Liver (tissue), 9 donors: Measurements from ENCODE around the gene ZNF519. TPM values are rescaled to one million over a fixed set of nuclear protein-coding genes. Genes with fewer than 3 reads are reported as not detected.
"Not testable (repeated sequence)": the region's sequence is repeated elsewhere in the genome, so short reads cannot be mapped to it uniquely, and the experiment has no call there.

Experiments used
- DNase-seq: peaks from one replicate; pipeline ENCODE4 v3.0.0-alpha.2; 2017; ENCODE audit warnings: low spot score
- H3K27ac ChIP-seq, 2 donors: one replicate each; pipeline ENCODE4 v1.7.0; 2013; ENCODE audit warnings: inconsistent platforms in 2 of 2, low read length in 2 of 2, control low read depth in 1 of 2, low read depth in 1 of 2, mild to moderate bottlenecking in 1 of 2
- H3K27me3 ChIP-seq, 4 donors: one replicate each; pipeline versions ENCODE4 v1.6.1 to v1.7.0; 2013; ENCODE audit warnings: low read length in 3 of 4, inconsistent platforms in 1 of 4, mild to moderate bottlenecking in 1 of 4, moderate library complexity in 1 of 4; ENCODE audit not compliant: control insufficient read depth in 4 of 4, insufficient read depth in 4 of 4
- H3K36me3 ChIP-seq, 4 donors: one replicate each; pipeline versions ENCODE4 v1.6.1 to v1.7.0; 2013; ENCODE audit warnings: low read length in 3 of 4, mild to moderate bottlenecking in 3 of 4, low read depth in 1 of 4, moderate library complexity in 1 of 4; ENCODE audit not compliant: control insufficient read depth in 4 of 4, insufficient read depth in 3 of 4
- H3K4me1 ChIP-seq, 4 donors: one replicate each; pipeline versions ENCODE4 v1.6.1 to v1.7.0; 2013; ENCODE audit warnings: low read length in 3 of 4, mild to moderate bottlenecking in 3 of 4, moderate library complexity in 1 of 4; ENCODE audit not compliant: control insufficient read depth in 4 of 4, insufficient read depth in 4 of 4
- H3K4me3 ChIP-seq, 3 donors: one replicate each; pipeline versions ENCODE4 v1.6.1 to v1.7.0; 2013; ENCODE audit warnings: low read length in 3 of 3, control low read depth in 1 of 3, low read depth in 1 of 3, mild to moderate bottlenecking in 1 of 3
- H3K9ac ChIP-seq, 2 donors: one replicate each; pipeline ENCODE4 v1.7.0; 2013; ENCODE audit warnings: low read length in 2 of 2, mild to moderate bottlenecking in 2 of 2, moderate library complexity in 2 of 2, control low read depth in 1 of 2, low read depth in 1 of 2
- H3K9me3 ChIP-seq, 4 donors: one replicate each; pipeline versions ENCODE4 v1.6.1 to v1.7.0; 2013; ENCODE audit warnings: low read length in 3 of 4; ENCODE audit not compliant: control insufficient read depth in 4 of 4
- EGR1 ChIP-seq, 2 donors: IDR thresholded peaks; 2 replicates each; pipeline ENCODE4 v1.6.1; 2016 to 2018; ENCODE audit warnings: antibody characterized with exemption in 2 of 2, low read depth in 2 of 2
- FOXA1 ChIP-seq: IDR thresholded peaks from 2 replicates; pipeline ENCODE4 v1.6.1; 2016; ENCODE audit warnings: antibody characterized with exemption
- FOXA2 ChIP-seq: IDR thresholded peaks from 2 replicates; pipeline ENCODE4 v1.6.1; 2016; ENCODE audit warnings: antibody characterized with exemption
- GABPA ChIP-seq, 2 donors: IDR thresholded peaks in 1 of 2; conservative IDR thresholded peaks in 1 of 2; 2 replicates each; pipeline ENCODE4 v1.6.1; 2016; ENCODE audit warnings: antibody characterized with exemption in 2 of 2, mild to moderate bottlenecking in 1 of 2, moderate library complexity in 1 of 2
- HNF4A ChIP-seq, 2 donors: conservative IDR thresholded peaks; 2 replicates each; pipeline ENCODE4 v1.6.1; 2016; ENCODE audit warnings: antibody characterized with exemption in 2 of 2, mild to moderate bottlenecking in 2 of 2
- HNF4G ChIP-seq: IDR thresholded peaks from 2 replicates; pipeline ENCODE4 v1.6.1; 2016; ENCODE audit warnings: antibody characterized with exemption
- JUND ChIP-seq, 2 donors: IDR thresholded peaks; 2 replicates each; pipeline ENCODE4 v1.6.1; 2016; ENCODE audit warnings: antibody characterized with exemption in 2 of 2
- NR2F2 ChIP-seq: IDR thresholded peaks from 2 replicates; pipeline ENCODE4 v1.6.1; 2016; ENCODE audit warnings: antibody characterized with exemption
- RAD21 ChIP-seq, 2 donors: IDR thresholded peaks; 2 replicates each; pipeline ENCODE4 v1.6.1; 2016; ENCODE audit warnings: antibody characterized with exemption in 2 of 2, mild to moderate bottlenecking in 2 of 2
- RXRA ChIP-seq, 2 donors: IDR thresholded peaks; 2 replicates each; pipeline ENCODE4 v1.6.1; 2017 to 2018; ENCODE audit warnings: antibody characterized with exemption in 2 of 2, mild to moderate bottlenecking in 1 of 2
- SP1 ChIP-seq: IDR thresholded peaks from 2 replicates; pipeline ENCODE4 v1.6.1; 2018; ENCODE audit warnings: antibody characterized with exemption, mild to moderate bottlenecking
- TAF1 ChIP-seq: conservative IDR thresholded peaks from 2 replicates; pipeline ENCODE4 v1.6.1; 2016; ENCODE audit warnings: antibody characterized with exemption, mild to moderate bottlenecking
- YY1 ChIP-seq: IDR thresholded peaks from 2 replicates; pipeline ENCODE4 v1.6.1; 2016; ENCODE audit warnings: antibody characterized with exemption, mild to moderate bottlenecking
- WGBS: extraction: QIAGEN DNeasy Blood & Tissue Kit; methylation state at CpG from one replicate; pipeline ENCODE4 v1.1.7; 2013; 5-methylcytosine and 5-hydroxymethylcytosine counted together
- polyA plus RNA-seq, 2 donors: library from polyadenylated mRNA; stranded (reverse) in 1 of 2; unstranded in 1 of 2; fragments of 200-250 nt in 1 of 2; fragments of >200 nt in 1 of 2; fragmentation: Nextera tagmentation in 1 of 2; extraction: Ambion mirVana in 1 of 2; gene quantifications; one replicate each; pipeline versions ENCODE4 v1.2.1 to v1.2.3, GENCODE V29; 2013 to 2015
- total RNA-seq, 2 donors: library from RNA; depleted of rRNA; stranded (reverse); fragments of >200 nt; gene quantifications; one replicate each; pipeline ENCODE4 v1.2.3, GENCODE V29; 2014
- TF ChIP-seq, protein P1 (sequence below): IDR thresholded peaks from 2 replicates; pipeline ENCODE4 v1.6.1; 2016; ENCODE audit warnings: antibody characterized with exemption
- TF ChIP-seq, protein P2 (sequence below): IDR thresholded peaks from 2 replicates; pipeline ENCODE4 v1.6.1; 2016; ENCODE audit warnings: antibody characterized with exemption
- TF ChIP-seq, protein P3 (sequence below): fragments of 150-350 bp; IDR thresholded peaks from 2 replicates; pipeline ENCODE4 v1.5.1; 2017; ENCODE audit warnings: improper control_type of control experiment, low read depth, low read length; ENCODE audit not compliant: missing input control
- TF ChIP-seq, protein P4 (sequence below): IDR thresholded peaks from 2 replicates; pipeline ENCODE4 v1.6.1; 2016; ENCODE audit warnings: antibody characterized with exemption
- TF ChIP-seq, protein P5 (sequence below): IDR thresholded peaks from 2 replicates; pipeline ENCODE4 v1.6.1; 2016; ENCODE audit warnings: antibody characterized with exemption, mild to moderate bottlenecking
- donor health status: healthy.
- donor health status: healthy.
- donor health status: healthy.
- donor health status: healthy.
- donor health status: healthy.

ZNF519 gene
- total and polyA plus RNA-seq, 4 donors, result 0.29 to 4.0 (median 1.1) TPM

DNA sequence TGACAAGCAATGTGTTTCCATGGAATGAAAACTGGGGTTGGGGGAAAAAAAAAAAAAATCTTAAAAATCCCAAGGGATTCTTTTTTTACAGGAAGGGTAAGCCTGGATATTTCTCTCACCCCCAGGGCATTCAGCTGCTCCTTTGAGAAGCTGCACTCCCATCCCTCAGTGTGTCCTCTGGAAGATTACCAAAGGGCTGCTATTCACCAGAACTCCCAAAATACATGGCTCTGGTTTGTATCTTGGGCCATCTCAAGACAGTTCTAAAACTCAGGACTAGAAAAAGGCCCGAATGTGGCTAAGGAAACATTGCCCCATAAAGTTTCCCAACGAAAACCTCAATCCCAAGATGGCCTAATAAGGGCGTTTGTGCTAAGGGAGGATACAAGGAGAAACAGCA is 1.4 kb downstream of the ZNF519 start:
- not testable (repeated sequence) for H3K9me3 ChIP-seq, H3K4me1 ChIP-seq, H3K27ac ChIP-seq, H3K4me3 ChIP-seq, H3K36me3 ChIP-seq, DNase-seq, H3K9ac ChIP-seq, H3K27me3 ChIP-seq
- WGBS, result 74% methylated on average over 2 of the region's 3 CpGs

DNA sequence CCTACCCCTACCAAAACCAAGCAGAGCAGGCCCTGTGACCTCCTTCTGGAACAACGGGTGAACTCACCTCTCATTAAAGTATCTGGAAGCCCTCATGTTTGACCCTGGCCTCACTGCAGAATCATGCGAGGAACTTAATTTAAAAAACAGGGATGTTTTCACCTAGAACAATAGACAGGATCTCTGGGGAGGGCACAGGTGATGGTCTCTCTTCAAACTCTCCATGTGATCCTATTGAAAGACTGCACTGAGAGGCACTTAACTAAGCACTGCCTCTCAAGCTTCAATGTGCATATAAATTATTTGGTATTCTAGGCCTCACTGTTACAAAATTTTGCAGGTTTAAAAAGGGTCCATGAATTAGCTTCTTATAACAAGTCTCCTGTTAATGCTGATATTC is 7.5 kb downstream of the ZNF519 start:
- no peak overlapping the region for H3K4me3 ChIP-seq
- no peaks in the 10 kb centered on the region for H3K27me3 ChIP-seq
- no peaks in the 10 kb centered on the region for H3K36me3 ChIP-seq
- no peak for TF ChIP-seq FOXA1
- no peak for TF ChIP-seq YY1
- TF ChIP-seq, protein P1, sequence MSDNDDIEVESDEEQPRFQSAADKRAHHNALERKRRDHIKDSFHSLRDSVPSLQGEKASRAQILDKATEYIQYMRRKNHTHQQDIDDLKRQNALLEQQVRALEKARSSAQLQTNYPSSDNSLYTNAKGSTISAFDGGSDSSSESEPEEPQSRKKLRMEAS, result no peak
- WGBS, result 80% methylated on average over 2 of the region's 2 CpGs
- H3K9ac ChIP-seq, result no peak overlapping the region
- H3K4me1 ChIP-seq, result no peaks in the 10 kb centered on the region
- no peak for DNase-seq
- no peak overlapping the region for H3K27ac ChIP-seq
- no peaks in the 10 kb centered on the region for H3K9me3 ChIP-seq

DNA sequence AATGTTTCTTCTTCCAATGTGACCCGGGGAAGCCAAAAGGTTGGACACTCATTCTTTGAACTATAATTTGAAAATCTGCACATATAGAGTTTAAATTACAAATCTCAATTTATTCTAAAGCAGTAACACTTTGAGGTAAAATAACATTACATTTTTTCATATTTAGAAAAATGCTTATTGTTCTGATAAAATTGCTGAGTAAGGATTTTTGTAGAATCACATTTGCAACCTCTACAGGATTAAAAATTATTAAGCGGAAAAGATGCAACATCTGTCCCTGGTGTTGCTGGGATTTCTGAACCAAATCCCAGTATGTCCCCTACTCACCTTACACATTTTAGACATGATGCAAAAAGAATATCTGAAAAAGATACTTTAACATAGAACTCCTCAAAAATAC is 10.1 kb downstream of the ZNF519 start:
- no peak for DNase-seq
- no peak overlapping the region for H3K27ac ChIP-seq
- no peaks in the 10 kb centered on the region for H3K4me1 ChIP-seq
- no peaks in the 10 kb centered on the region for H3K9me3 ChIP-seq
- TF ChIP-seq EGR1 (IDR thresholded peaks at IDR 0.05; ENCODE audit: low read depth in 2 of 2) (no peak), FOXA1 (no peak), HNF4A (conservative IDR thresholded peaks at IDR 0.05) (no peak), JUND (IDR thresholded peaks at IDR 0.05) (no peak), YY1 (no peak), TAF1 (no peak), HNF4G (no peak), SP1 (no peak), NR2F2 (no peak), RAD21 (IDR thresholded peaks at IDR 0.05) (no peak), RXRA (IDR thresholded peaks at IDR 0.05) (no peak), FOXA2 (no peak), GABPA (IDR thresholded peaks at IDR 0.05 in 1 of 2, conservative IDR thresholded peaks at IDR 0.05 in 1 of 2) (no peak)
- TF ChIP-seq, protein P2, sequence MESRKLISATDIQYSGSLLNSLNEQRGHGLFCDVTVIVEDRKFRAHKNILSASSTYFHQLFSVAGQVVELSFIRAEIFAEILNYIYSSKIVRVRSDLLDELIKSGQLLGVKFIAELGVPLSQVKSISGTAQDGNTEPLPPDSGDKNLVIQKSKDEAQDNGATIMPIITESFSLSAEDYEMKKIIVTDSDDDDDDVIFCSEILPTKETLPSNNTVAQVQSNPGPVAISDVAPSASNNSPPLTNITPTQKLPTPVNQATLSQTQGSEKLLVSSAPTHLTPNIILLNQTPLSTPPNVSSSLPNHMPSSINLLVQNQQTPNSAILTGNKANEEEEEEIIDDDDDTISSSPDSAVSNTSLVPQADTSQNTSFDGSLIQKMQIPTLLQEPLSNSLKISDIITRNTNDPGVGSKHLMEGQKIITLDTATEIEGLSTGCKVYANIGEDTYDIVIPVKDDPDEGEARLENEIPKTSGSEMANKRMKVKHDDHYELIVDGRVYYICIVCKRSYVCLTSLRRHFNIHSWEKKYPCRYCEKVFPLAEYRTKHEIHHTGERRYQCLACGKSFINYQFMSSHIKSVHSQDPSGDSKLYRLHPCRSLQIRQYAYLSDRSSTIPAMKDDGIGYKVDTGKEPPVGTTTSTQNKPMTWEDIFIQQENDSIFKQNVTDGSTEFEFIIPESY, result no peak
- TF ChIP-seq, protein P3, sequence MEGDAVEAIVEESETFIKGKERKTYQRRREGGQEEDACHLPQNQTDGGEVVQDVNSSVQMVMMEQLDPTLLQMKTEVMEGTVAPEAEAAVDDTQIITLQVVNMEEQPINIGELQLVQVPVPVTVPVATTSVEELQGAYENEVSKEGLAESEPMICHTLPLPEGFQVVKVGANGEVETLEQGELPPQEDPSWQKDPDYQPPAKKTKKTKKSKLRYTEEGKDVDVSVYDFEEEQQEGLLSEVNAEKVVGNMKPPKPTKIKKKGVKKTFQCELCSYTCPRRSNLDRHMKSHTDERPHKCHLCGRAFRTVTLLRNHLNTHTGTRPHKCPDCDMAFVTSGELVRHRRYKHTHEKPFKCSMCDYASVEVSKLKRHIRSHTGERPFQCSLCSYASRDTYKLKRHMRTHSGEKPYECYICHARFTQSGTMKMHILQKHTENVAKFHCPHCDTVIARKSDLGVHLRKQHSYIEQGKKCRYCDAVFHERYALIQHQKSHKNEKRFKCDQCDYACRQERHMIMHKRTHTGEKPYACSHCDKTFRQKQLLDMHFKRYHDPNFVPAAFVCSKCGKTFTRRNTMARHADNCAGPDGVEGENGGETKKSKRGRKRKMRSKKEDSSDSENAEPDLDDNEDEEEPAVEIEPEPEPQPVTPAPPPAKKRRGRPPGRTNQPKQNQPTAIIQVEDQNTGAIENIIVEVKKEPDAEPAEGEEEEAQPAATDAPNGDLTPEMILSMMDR, result no peak
- TF ChIP-seq, protein P4, sequence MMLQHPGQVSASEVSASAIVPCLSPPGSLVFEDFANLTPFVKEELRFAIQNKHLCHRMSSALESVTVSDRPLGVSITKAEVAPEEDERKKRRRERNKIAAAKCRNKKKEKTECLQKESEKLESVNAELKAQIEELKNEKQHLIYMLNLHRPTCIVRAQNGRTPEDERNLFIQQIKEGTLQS, result no peak
- TF ChIP-seq, protein P1, result no peak
- TF ChIP-seq, protein P5, sequence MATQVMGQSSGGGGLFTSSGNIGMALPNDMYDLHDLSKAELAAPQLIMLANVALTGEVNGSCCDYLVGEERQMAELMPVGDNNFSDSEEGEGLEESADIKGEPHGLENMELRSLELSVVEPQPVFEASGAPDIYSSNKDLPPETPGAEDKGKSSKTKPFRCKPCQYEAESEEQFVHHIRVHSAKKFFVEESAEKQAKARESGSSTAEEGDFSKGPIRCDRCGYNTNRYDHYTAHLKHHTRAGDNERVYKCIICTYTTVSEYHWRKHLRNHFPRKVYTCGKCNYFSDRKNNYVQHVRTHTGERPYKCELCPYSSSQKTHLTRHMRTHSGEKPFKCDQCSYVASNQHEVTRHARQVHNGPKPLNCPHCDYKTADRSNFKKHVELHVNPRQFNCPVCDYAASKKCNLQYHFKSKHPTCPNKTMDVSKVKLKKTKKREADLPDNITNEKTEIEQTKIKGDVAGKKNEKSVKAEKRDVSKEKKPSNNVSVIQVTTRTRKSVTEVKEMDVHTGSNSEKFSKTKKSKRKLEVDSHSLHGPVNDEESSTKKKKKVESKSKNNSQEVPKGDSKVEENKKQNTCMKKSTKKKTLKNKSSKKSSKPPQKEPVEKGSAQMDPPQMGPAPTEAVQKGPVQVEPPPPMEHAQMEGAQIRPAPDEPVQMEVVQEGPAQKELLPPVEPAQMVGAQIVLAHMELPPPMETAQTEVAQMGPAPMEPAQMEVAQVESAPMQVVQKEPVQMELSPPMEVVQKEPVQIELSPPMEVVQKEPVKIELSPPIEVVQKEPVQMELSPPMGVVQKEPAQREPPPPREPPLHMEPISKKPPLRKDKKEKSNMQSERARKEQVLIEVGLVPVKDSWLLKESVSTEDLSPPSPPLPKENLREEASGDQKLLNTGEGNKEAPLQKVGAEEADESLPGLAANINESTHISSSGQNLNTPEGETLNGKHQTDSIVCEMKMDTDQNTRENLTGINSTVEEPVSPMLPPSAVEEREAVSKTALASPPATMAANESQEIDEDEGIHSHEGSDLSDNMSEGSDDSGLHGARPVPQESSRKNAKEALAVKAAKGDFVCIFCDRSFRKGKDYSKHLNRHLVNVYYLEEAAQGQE, result no peak
- H3K36me3 ChIP-seq, result no peaks in the 10 kb centered on the region
- H3K4me3 ChIP-seq, result no peak overlapping the region
- WGBS, result over 99% methylated on average over 2 of the region's 2 CpGs
- no peak overlapping the region for H3K9ac ChIP-seq
- H3K27me3 ChIP-seq, result no peaks in the 10 kb centered on the region
